Endometrial microvascular endothelial cells (primary cell): ENCODE data around the gene PNKP. TPM values are rescaled to one million over a fixed set of nuclear protein-coding genes. Genes with fewer than 3 reads are reported as not detected.

Experiments
- in situ Hi-C: cut with HindIII; loops from 2 replicates; pipeline ENCODE4 v1.10.0; 2017; ENCODE audit warnings: low sequenced_read_pairs, low pct_unique_long_range_greater_than_20kb; ENCODE audit errors: inconsistent ontology term
- total RNA-seq: library from RNA; depleted of rRNA; stranded (reverse); fragments of >200 nt; gene quantifications from one replicate; pipeline ENCODE4 v1.2.3, GENCODE V29; 2015; ENCODE audit errors: inconsistent ontology term

The PNKP gene
- total RNA-seq, 1 donor from 2014 or later: 50.6 TPM

- in situ Hi-C loops: no loop called here
These were observed 10.7 kb upstream of the PNKP start for GRCh38 chr19:49877879-49878743.

GRCh38 chr19:49877020-49877878, 9.9 kb upstream of the PNKP start, which contains the start of the genes AKT1S1 and TBC1D17:
Gene AKT1S1, minus strand, starts transcription at chr19:49877355. Its CDS starts 4,060 bp downstream, at chr19:49873295.
Gene TBC1D17, plus strand, starts transcription at chr19:49877702. Its CDS starts 22 bp downstream, at chr19:49877724.
- in situ Hi-C loops: no loop called here

GRCh38 chr19:49876422-49877019, 9.1 kb upstream of the PNKP start:
- in situ Hi-C loops: no loop called here

- in situ Hi-C loops: no loop called here
These were observed 8.6 kb upstream of the PNKP start for GRCh38 chr19:49875857-49876421.

GRCh38 chr19:49875177-49875576, 7.8 kb upstream of the PNKP start:
- in situ Hi-C loops: no loop called here

- in situ Hi-C loops: no loop called here
These were observed 7.3 kb upstream of the PNKP start for GRCh38 chr19:49874503-49875157.

GRCh38 chr19:49873834-49874233, 6.5 kb upstream of the PNKP start:
- in situ Hi-C loops: no loop called here

GRCh38 chr19:49873129-49873521, 5.7 kb upstream of the PNKP start:
- in situ Hi-C loops: no loop called here

GRCh38 chr19:49872245-49873128, 5.1 kb upstream of the PNKP start:
- in situ Hi-C loops: no loop called here

GRCh38 chr19:49871349-49871985, 4.1 kb upstream of the PNKP start:
- in situ Hi-C loops: no loop called here

GRCh38 chr19:49870309-49870901, 3.0 kb upstream of the PNKP start:
- in situ Hi-C loops: no loop called here

GRCh38 chr19:49869484-49870308, 2.3 kb upstream of the PNKP start:
- in situ Hi-C loops: no loop called here

GRCh38 chr19:49869009-49869483, 1.7 kb upstream of the PNKP start:
- in situ Hi-C loops: no loop called here

GRCh38 chr19:49864890-49865289, 2.5 kb downstream of the PNKP start:
- in situ Hi-C loops: no loop called here

- in situ Hi-C loops: no loop called here
These were observed 3.4 kb downstream of the PNKP start for GRCh38 chr19:49863935-49864320.
